Erythroblast (primary cell): ENCODE measurements around the gene CRY2.
"Not testable (repeated sequence)": the region's sequence is repeated elsewhere in the genome, so short reads cannot be mapped to it uniquely, and the experiment has no call there.

Experiments
- DNase-seq, 2 experiments: peaks; one replicate each; lab custom pipeline; 2025; lab: John Stamatoyannopoulos, UW
- GATA1 ChIP-seq: IDR thresholded peaks from 2 replicates; pipeline ENCODE4 v1.6.1; 2011; ENCODE audit warnings: low read depth, mild to moderate bottlenecking, control low read depth, low read length, moderate library complexity
- POLR2A ChIP-seq: IDR thresholded peaks from 2 replicates; pipeline ENCODE4 v1.6.1; 2011; ENCODE audit warnings: mild to moderate bottlenecking, low read length

CRY2 gene

GRCh38 chr11:45820211-45820857, 26.9 kb upstream of the CRY2 start:
- no peak for DNase-seq
- TF ChIP-seq GATA1 (no peak), POLR2A (no peak)

DNA sequence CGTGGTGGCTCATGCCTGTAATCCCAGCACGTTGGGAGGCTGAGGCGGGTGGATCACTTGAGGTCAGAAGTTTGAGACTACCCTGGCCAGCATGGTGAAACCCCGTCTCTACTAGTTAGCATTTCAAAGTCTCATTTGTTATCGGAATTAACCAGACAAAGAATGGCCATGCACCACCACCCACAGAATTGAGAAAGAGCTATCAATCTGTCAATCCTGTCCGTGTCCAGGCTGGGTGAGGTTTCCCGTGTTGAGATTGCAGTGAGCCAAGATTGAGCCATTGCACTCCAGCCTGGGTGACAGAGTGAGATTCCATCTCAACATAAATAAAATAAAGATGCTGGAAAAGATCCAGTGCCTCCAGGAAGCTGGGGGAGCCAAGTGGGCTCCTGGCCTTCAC, 20.8 kb upstream of the CRY2 start:
- DNase-seq, result peak; percentile 9 to 40

GRCh38 chr11:45827123-45827522, 20.2 kb upstream of the CRY2 start:
- TF ChIP-seq POLR2A, result no peak
- no peak for TF ChIP-seq GATA1
- no peak for DNase-seq

- TF ChIP-seq GATA1, result no peak
- TF ChIP-seq POLR2A, result no peak
- DNase-seq, result no peak
Measured at GRCh38 chr11:45828996-45829395, 18.3 kb upstream of the CRY2 start.

- TF ChIP-seq POLR2A, result no peak
- TF ChIP-seq GATA1, result no peak
- DNase-seq, result no peak
Measured at GRCh38 chr11:45830596-45830995, 16.7 kb upstream of the CRY2 start.

GRCh38 chr11:45832811-45833441, 14.3 kb upstream of the CRY2 start:
- DNase-seq, result no peak
- no peak for TF ChIP-seq GATA1
- no peak for TF ChIP-seq POLR2A

DNA sequence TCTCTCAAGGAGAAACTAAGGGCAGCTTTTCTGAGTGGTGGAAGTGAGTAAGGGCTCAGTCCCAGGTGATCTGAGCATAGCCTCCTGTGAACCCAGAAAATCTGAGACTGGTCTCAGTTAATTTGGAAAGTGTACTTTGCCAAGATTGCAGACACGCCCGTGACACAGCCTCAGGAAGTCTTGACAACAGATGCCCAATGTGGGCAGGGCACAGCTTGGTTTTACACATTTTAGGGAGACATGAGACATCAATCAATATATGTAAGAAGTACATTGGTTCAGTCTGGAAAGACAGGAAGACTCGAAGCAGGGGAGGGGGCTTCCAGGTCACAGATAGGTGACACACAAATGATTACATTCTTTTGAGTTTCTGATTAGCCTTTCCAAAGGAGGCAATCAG, 13.5 kb upstream of the CRY2 start:
- DNase-seq, result no peak
- TF ChIP-seq GATA1 (no peak), POLR2A (no peak)

DNA sequence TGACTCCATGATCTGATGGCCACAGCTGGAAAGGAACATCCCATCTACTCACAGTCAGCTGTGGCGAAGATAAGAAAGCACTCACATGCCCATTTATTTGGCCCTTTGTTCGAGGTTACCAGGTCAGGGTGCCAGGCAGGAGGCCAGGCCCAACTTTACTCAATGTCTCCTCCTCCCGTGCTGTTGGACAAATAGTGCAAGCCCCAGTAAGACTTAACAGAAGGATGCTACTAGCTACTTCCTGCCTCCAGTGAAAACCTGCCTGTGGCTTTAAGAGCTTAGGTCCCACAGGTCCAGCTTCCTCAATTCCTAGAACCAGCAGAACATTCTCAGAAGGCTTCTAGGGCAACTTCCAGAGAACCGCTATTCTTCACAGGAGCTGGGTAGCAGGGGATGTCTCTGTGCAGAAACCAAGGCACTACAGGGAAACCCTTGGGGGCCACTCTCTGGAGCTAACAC, 12.9 kb upstream of the CRY2 start:
- DNase-seq, result peak in 1 of 2 experiments; percentile 9
- TF ChIP-seq GATA1 (no peak), POLR2A (no peak)

DNA sequence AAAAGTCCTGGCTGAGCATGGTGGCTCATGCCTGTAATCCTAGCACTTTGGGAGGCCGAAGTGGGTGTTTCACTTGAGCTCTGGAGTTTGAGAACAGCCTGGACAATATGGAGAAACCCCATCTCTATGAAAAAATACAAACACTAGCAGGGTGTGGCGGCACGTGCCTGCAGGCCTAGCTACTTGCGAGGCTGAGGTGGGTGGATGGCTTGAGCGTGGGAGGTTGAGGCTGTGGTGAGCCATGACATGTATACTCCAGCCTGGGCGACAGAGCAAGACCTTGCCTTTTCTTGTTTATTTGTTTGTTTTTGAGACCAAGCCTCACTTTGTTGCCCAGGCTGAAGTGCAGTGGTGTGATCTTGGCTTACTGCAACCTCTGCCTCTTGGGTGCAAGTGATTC, 8.1 kb upstream of the CRY2 start:
- TF ChIP-seq GATA1 (no peak), POLR2A (no peak)
- no peak for DNase-seq

DNA sequence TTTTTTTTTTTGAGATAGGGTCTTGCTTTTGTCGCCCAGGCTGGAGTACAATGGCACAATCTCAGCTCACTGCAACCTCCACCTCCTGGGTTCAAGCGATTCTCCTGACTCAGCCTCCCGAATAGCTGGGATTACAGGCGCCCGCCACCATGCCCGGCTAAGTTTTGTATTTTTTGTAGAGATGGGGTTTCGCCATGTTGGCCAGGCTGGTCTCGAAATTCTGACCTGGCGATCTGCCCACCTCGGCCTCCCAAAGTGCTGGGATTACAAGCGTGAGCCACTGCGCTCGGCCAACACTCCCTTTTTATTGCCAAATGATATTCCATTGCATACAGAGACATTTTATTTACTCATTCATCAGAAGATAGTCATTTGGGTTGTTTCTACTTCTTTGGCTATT, 7.0 kb upstream of the CRY2 start:
- not testable (repeated sequence) for DNase-seq

- TF ChIP-seq GATA1 (no peak), POLR2A (no peak)
- DNase-seq, result peak; percentile 89 to 92
Measured at GRCh38 chr11:45843158-45843924, 3.9 kb upstream of the CRY2 start.

DNA sequence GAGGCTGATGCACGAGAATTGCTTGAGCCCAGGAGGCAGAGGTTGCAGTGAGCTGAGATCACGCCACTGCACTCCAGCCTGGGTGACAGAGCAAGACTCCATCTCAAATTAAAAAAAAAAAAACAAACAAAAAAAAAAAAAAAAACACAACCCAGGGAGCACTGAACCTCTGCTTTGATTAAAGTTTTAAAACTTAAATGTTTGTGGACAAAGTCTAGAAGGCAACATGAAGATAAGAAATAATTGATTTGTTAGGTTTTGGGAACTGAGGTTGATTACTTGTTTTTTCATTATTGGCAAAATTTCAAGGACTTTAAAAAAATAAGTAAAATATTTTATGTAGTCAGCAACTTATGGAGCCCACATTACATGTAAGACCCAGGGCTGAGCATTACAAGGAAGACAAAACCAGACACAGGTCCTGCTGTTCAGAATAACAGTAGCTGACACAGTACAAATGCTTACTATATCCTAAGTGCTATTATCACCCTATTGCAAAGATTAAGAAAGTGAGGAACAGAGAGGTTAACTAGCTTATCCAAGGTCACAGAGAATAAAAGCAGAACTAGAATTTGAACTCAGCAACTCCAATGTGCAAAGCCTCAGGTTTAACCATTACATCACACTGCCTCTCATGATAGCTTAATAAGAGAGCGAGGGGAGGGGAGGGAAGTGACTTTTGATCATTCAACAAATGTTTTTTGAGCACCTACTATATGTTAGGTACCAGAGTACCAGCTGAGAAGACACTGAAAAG, 2.3 kb upstream of the CRY2 start:
- TF ChIP-seq POLR2A (no peak), GATA1 (no peak)
- no peak for DNase-seq

DNA sequence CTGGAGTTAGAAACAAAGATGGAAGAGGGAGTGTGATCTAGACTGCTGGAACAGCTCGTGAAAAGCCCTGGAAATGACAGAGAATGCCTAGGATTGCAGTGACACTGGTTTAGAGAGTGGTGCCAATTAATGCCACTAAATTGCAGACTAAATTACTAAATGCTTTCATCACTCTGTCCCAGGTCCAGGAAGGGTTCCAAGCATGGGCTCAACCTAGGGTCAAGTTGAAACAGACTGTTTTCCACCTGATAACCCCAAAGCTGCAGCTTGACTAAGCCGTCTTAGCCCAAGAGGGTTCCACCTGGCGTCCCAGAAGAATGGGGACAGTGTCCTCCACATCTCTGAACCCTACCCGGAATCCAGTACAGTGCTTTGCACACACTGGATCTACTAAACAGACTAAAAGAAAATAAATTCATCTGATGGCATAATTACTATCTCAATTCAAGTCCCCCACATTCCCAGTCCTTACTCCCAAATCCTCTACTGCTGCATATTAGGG, 1.1 kb upstream of the CRY2 start:
- peak in 1 of 2 experiments; percentile 37 for DNase-seq
- TF ChIP-seq POLR2A, result no peak

DNA sequence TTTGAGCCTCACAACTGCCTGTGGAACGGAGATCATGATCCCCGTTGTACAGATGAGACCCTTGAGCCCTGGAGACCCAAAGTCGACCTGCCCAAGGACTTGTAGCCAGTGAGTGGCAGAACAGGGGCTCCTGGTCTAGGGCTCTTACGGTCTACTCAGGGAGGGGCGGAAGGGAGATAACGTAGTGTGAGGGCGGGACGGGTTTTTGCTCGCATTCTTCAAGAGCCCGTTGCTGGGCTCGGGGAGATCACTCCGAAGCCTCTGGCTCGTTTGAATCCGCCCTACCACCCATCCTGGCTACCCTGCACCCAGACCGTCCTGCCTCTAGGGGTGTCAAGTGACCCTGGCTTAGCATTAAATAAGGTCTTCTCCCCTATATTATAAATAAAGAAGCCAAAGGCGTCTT, 639 bp downstream of the CRY2 start:
- TF ChIP-seq GATA1 (no peak), POLR2A (peak; percentile 8)
- DNase-seq, result peak; percentile 92 to 93
